ENCODE measurements around the gene FLRT1.
A peak's percentile ranks its signal among the peaks of the same experiment; 100 is the strongest.

Gene FLRT1

GRCh38 chr11:64048042-64048854 lies 12.5 kb downstream of the FLRT1 start:
- H3K79me1 ChIP-seq (ENCODE audit: low read length): no peaks in the 10 kb centered on the region
- no CpG with 5 or more reads among the region's 19 CpGs for WGBS (ENCODE audit: extremely low coverage, insufficient coverage, low lambda C conversion rate)
- H2AK5ac ChIP-seq (ENCODE audit: low read length): no peak overlapping the region
- no peaks in the 10 kb centered on the region for H3K27me3 ChIP-seq (ENCODE audit: insufficient read depth, low read length, poor library complexity)
- H3K4me1 ChIP-seq (ENCODE audit: control insufficient read depth, low read depth, low read length): peaks cover under 1% of the 10 kb centered on the region
- DNase-seq: no peak
- no peak overlapping the region for H3K9ac ChIP-seq (ENCODE audit: low read length)
- no peak overlapping the region for H3K23ac ChIP-seq (ENCODE audit: low read length)
- H3K56ac ChIP-seq (ENCODE audit: low read length): no peak overlapping the region
- H3K18ac ChIP-seq (ENCODE audit: low read length): no peak overlapping the region
- H4K8ac ChIP-seq (ENCODE audit: low read depth, low read length): no peak overlapping the region
- no peaks in the 10 kb centered on the region for H3K79me2 ChIP-seq (ENCODE audit: control insufficient read depth, insufficient read depth, low read length)
- no peak overlapping the region for H3K4me3 ChIP-seq (ENCODE audit: low read length)
- no peaks in the 10 kb centered on the region for H3K36me3 ChIP-seq (ENCODE audit: control insufficient read depth, insufficient read depth, low read length)
- H3K4ac ChIP-seq (ENCODE audit: low read depth, low read length): no peak overlapping the region
- H2BK120ac ChIP-seq (ENCODE audit: low read depth, low read length): no peak overlapping the region
- H3K27ac ChIP-seq (ENCODE audit: low read depth, low read length): no peak overlapping the region
- H2BK5ac ChIP-seq (ENCODE audit: low read length): no peak overlapping the region
- no peak overlapping the region for H2BK15ac ChIP-seq (replicated peaks; ENCODE audit: low read depth)
- H3K4me2 ChIP-seq (ENCODE audit: low read length): no peak overlapping the region
- H4K5ac ChIP-seq (ENCODE audit: low read length): no peak overlapping the region

GRCh38 chr11:64049509-64049908 lies 13.8 kb downstream of the FLRT1 start:
- Histone ChIP-seq H3K18ac (ENCODE audit: low read length) (no peak overlapping the region), H3K23ac (ENCODE audit: low read length) (no peak overlapping the region), H3K79me1 (ENCODE audit: low read length) (no peaks in the 10 kb centered on the region), H4K8ac (ENCODE audit: low read depth, low read length) (no peak overlapping the region), H3K4me1 (ENCODE audit: control insufficient read depth, low read depth, low read length) (peaks cover 7% of the 10 kb centered on the region), H3K4me3 (ENCODE audit: low read length) (no peak overlapping the region), H3K27me3 (ENCODE audit: insufficient read depth, low read length, poor library complexity) (no peaks in the 10 kb centered on the region), H3K27ac (ENCODE audit: low read depth, low read length) (no peak overlapping the region), H3K4me2 (ENCODE audit: low read length) (no peak overlapping the region), H4K5ac (ENCODE audit: low read length) (no peak overlapping the region), H2BK15ac (replicated peaks; ENCODE audit: low read depth) (no peak overlapping the region), H3K4ac (ENCODE audit: low read depth, low read length) (no peak overlapping the region), H3K56ac (ENCODE audit: low read length) (no peak overlapping the region), H3K36me3 (ENCODE audit: control insufficient read depth, insufficient read depth, low read length) (no peaks in the 10 kb centered on the region), H2BK120ac (ENCODE audit: low read depth, low read length) (no peak overlapping the region), H3K79me2 (ENCODE audit: control insufficient read depth, insufficient read depth, low read length) (no peaks in the 10 kb centered on the region), H2BK5ac (ENCODE audit: low read length) (no peak overlapping the region), H2AK5ac (ENCODE audit: low read length) (no peak overlapping the region), H3K9ac (ENCODE audit: low read length) (no peak overlapping the region)
- no CpG with 5 or more reads among the region's 8 CpGs for WGBS (ENCODE audit: extremely low coverage, insufficient coverage, low lambda C conversion rate)
- no peak for DNase-seq

- no peak overlapping the region for H3K9ac ChIP-seq (ENCODE audit: low read length)
- no CpG with 5 or more reads among the region's 19 CpGs for WGBS (ENCODE audit: extremely low coverage, insufficient coverage, low lambda C conversion rate)
- DNase-seq: no peak
Observed at GRCh38 chr11:64051297-64051696, 15.6 kb downstream of the FLRT1 start.

GRCh38 chr11:64052436-64052835 lies 16.7 kb downstream of the FLRT1 start:
- Histone ChIP-seq H3K79me2 (ENCODE audit: control insufficient read depth, insufficient read depth, low read length) (no peaks in the 10 kb centered on the region), H3K18ac (ENCODE audit: low read length) (no peak overlapping the region), H3K4ac (ENCODE audit: low read depth, low read length) (no peak overlapping the region), H3K4me3 (ENCODE audit: low read length) (no peak overlapping the region), H4K5ac (ENCODE audit: low read length) (no peak overlapping the region), H3K56ac (ENCODE audit: low read length) (no peak overlapping the region), H3K9ac (ENCODE audit: low read length) (no peak overlapping the region), H2BK120ac (ENCODE audit: low read depth, low read length) (no peak overlapping the region), H2BK15ac (replicated peaks; ENCODE audit: low read depth) (no peak overlapping the region), H3K27me3 (ENCODE audit: insufficient read depth, low read length, poor library complexity) (no peaks in the 10 kb centered on the region), H3K23ac (ENCODE audit: low read length) (no peak overlapping the region), H4K8ac (ENCODE audit: low read depth, low read length) (no peak overlapping the region), H3K36me3 (ENCODE audit: control insufficient read depth, insufficient read depth, low read length) (no peaks in the 10 kb centered on the region), H3K79me1 (ENCODE audit: low read length) (no peaks in the 10 kb centered on the region), H3K4me1 (ENCODE audit: control insufficient read depth, low read depth, low read length) (peaks cover 7% of the 10 kb centered on the region), H2BK5ac (ENCODE audit: low read length) (no peak overlapping the region), H3K27ac (ENCODE audit: low read depth, low read length) (no peak overlapping the region), H2AK5ac (ENCODE audit: low read length) (no peak overlapping the region), H3K4me2 (ENCODE audit: low read length) (no peak overlapping the region)
- no CpG with 5 or more reads among the region's 2 CpGs for WGBS (ENCODE audit: extremely low coverage, insufficient coverage, low lambda C conversion rate)
- no peak for DNase-seq

More at GRCh38 chr11:64051297-64051696, 15.6 kb downstream of the FLRT1 start:
- H3K18ac ChIP-seq (ENCODE audit: low read length): no peak overlapping the region
- H3K56ac ChIP-seq (ENCODE audit: low read length): no peak overlapping the region
- no peak overlapping the region for H2AK5ac ChIP-seq (ENCODE audit: low read length)
- H3K36me3 ChIP-seq (ENCODE audit: control insufficient read depth, insufficient read depth, low read length): no peaks in the 10 kb centered on the region
- no peaks in the 10 kb centered on the region for H3K79me1 ChIP-seq (ENCODE audit: low read length)
- no peak overlapping the region for H2BK5ac ChIP-seq (ENCODE audit: low read length)
- no peak overlapping the region for H3K4me2 ChIP-seq (ENCODE audit: low read length)
- peaks cover 7% of the 10 kb centered on the region for H3K4me1 ChIP-seq (ENCODE audit: control insufficient read depth, low read depth, low read length)
- H2BK120ac ChIP-seq (ENCODE audit: low read depth, low read length): no peak overlapping the region
- no peak overlapping the region for H4K5ac ChIP-seq (ENCODE audit: low read length)
- no peak overlapping the region for H3K27ac ChIP-seq (ENCODE audit: low read depth, low read length)
- no peak overlapping the region for H3K4ac ChIP-seq (ENCODE audit: low read depth, low read length)
- H3K79me2 ChIP-seq (ENCODE audit: control insufficient read depth, insufficient read depth, low read length): no peaks in the 10 kb centered on the region
- no peak overlapping the region for H2BK15ac ChIP-seq (replicated peaks; ENCODE audit: low read depth)
- H3K4me3 ChIP-seq (ENCODE audit: low read length): no peak overlapping the region
- H3K27me3 ChIP-seq (ENCODE audit: insufficient read depth, low read length, poor library complexity): no peaks in the 10 kb centered on the region
- H3K23ac ChIP-seq (ENCODE audit: low read length): no peak overlapping the region
- H4K8ac ChIP-seq (ENCODE audit: low read depth, low read length): no peak overlapping the region

GRCh38 chr11:64052938-64053622 lies 17.3 kb downstream of the FLRT1 start:
- H3K4me3 ChIP-seq (ENCODE audit: low read length): no peak overlapping the region
- peak overlapping the region; percentile 76 for H3K23ac ChIP-seq (ENCODE audit: low read length)
- no peak for DNase-seq
- no peak overlapping the region for H2BK5ac ChIP-seq (ENCODE audit: low read length)
- H3K9ac ChIP-seq (ENCODE audit: low read length): no peak overlapping the region
- H3K79me2 ChIP-seq (ENCODE audit: control insufficient read depth, insufficient read depth, low read length): no peaks in the 10 kb centered on the region
- no CpG with 5 or more reads among the region's 11 CpGs for WGBS (ENCODE audit: extremely low coverage, insufficient coverage, low lambda C conversion rate)
- no peak overlapping the region for H4K8ac ChIP-seq (ENCODE audit: low read depth, low read length)
- no peaks in the 10 kb centered on the region for H3K79me1 ChIP-seq (ENCODE audit: low read length)
- no peaks in the 10 kb centered on the region for H3K27me3 ChIP-seq (ENCODE audit: insufficient read depth, low read length, poor library complexity)
- no peak overlapping the region for H2BK15ac ChIP-seq (replicated peaks; ENCODE audit: low read depth)
- H3K36me3 ChIP-seq (ENCODE audit: control insufficient read depth, insufficient read depth, low read length): no peaks in the 10 kb centered on the region
- H3K4ac ChIP-seq (ENCODE audit: low read depth, low read length): no peak overlapping the region
- no peak overlapping the region for H3K18ac ChIP-seq (ENCODE audit: low read length)
- H4K5ac ChIP-seq (ENCODE audit: low read length): no peak overlapping the region
- H3K4me1 ChIP-seq (ENCODE audit: control insufficient read depth, low read depth, low read length): peaks cover 7% of the 10 kb centered on the region
- no peak overlapping the region for H2AK5ac ChIP-seq (ENCODE audit: low read length)
- H3K56ac ChIP-seq (ENCODE audit: low read length): peak overlapping the region; percentile 72
- no peak overlapping the region for H3K27ac ChIP-seq (ENCODE audit: low read depth, low read length)
- H2BK120ac ChIP-seq (ENCODE audit: low read depth, low read length): no peak overlapping the region
- no peak overlapping the region for H3K4me2 ChIP-seq (ENCODE audit: low read length)
